Dedifferentiated amniotic fluid mesenchymal stem cell (primary cell): ENCODE results near the gene EFL1.

Experiments
- DNase-seq: peaks from one replicate; pipeline ENCODE4 v3.0.0-alpha.2; 2016; ENCODE audit errors: extremely low spot score

The EFL1 gene

GRCh38 chr15:82124331-82125263, 137.9 kb downstream of the EFL1 start:
- DNase-seq: no peak

DNA sequence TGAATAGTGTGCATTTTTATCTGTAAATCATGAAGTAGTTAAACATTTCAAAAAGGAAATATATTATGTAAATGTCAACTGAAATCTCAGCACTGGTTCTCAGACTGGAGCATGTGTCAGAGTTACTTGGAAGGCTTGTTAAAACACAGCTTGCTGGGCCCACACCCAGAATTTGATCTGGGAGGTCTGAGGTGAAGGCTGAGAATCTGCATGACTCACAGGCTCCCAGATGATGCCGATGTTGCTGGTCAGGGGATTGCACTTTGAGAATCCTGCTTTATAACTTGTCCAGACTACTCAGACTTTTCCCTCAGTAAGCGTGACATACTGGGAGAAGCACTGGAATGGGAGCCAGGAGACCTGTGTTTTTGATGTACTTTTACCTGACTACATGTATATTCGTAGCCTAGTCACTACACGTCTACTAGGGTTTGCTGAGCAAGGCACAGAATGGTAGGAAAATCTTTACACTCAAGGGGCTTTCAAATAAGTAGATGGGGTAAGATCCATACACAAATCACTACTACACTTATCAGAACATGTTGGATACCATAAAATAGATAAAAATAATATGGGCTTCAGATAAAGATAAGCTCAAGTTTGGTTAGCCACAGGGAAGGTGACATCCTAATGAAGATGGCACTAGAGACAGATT, 139.7 kb downstream of the EFL1 start:
- peak; percentile 95 for DNase-seq

GRCh38 chr15:82118040-82118439, 144.5 kb downstream of the EFL1 start:
- DNase-seq: no peak

GRCh38 chr15:82117296-82117695, 145.2 kb downstream of the EFL1 start:
- no peak for DNase-seq

- DNase-seq: no peak
Observed at GRCh38 chr15:82114660-82115059, 147.9 kb downstream of the EFL1 start.

DNA sequence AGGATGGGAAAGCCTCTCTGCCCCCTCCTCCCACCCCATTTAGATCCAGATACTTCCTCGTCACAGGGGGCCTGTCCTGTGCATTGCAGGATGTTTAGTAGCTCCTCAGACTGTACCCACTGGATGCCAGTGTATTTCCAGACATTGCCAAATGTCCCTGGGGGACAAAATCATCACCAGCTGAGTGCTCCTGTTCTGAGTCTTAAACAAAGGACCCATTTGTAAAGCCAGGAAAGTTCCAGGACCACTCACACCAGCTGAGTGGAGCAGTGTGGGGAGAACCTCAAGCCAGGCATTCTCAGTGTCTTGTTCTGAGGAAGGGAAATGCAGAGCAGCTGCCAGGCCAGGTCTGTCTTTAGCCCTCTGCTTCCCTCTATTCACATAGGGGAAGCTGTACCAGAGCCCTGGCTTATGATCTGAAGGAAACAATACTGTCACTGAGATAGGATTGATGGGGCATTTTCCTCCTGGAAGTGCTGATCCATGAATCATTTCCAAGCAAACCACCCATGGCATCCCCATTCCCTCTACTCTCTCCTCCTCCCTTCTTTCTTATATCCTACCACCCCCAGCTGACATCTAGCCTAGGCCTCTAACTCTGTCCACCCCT, 149.3 kb downstream of the EFL1 start:
- no peak for DNase-seq

GRCh38 chr15:82111918-82112317, 150.6 kb downstream of the EFL1 start:
- DNase-seq: peak; percentile 37

- no peak for DNase-seq
Observed at GRCh38 chr15:82110144-82110543, 152.4 kb downstream of the EFL1 start.

- DNase-seq: no peak
Observed at GRCh38 chr15:82108489-82109078, 153.9 kb downstream of the EFL1 start.

DNA sequence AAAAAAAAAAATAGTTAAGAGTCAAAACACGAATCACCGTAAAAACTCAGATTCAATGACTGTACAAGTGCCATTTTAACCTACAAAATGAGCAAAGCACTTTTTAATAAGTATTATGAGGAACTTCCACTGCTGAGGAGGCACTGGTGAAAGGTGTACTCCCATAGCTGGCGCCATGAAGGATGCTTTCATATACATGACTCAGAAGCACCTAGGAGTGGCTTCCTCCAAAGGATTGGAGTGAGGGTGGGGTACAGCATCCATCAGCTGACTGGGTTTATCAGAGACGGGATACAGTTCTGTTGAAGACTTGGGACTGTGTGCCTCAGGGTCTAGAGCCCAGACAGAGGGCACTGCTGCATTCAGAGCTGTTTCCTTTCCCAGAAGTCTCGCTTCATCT, 155.9 kb downstream of the EFL1 start:
- no peak for DNase-seq

- no peak for DNase-seq
Observed at GRCh38 chr15:82105451-82106215, 156.9 kb downstream of the EFL1 start.

DNA sequence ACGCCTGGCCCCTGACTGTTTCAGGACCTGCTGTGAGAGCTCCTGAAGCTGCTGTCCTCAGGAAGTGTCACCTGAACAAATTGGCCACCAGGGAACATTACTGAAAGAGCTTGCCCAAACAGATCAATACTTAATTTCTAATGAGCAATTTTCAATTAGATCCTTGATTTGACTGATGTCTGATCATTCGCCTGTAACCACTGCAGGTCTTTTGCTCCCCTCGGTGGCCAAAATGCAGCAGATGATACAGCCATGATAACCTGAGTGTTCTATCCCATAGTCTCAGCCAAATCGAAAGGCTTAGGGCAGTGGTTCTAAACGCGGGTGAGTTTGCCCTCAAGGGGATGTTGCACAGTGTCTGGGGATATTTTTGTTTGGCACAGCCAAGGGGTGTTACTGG, 159.1 kb downstream of the EFL1 start:
- DNase-seq: no peak

- peak; percentile 68 for DNase-seq
Observed at GRCh38 chr15:82100111-82100929, 162.2 kb downstream of the EFL1 start.

DNA sequence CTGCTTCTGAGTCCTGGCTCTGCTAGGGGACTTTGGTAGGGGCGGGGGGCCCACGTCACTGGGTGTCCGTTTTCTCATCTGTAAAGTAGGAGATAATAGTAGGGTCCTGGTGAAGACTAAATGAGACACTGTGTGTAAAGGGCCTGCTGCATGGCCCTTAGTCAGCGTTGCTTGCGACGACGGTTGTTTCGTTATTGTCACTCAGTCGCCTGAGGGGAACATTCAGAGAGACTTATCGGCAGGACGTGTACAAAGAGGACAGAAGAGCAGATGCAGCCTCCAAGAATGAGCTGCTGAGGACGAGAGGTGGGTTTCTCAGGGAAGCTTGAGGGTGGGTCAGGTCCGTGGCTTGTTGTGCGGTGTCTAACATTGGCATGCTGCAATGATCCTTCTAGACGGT, 163.9 kb downstream of the EFL1 start:
- DNase-seq: no peak

GRCh38 chr15:82095803-82096202, 166.7 kb downstream of the EFL1 start:
- no peak for DNase-seq

GRCh38 chr15:82093774-82094211, 168.7 kb downstream of the EFL1 start:
- peak; percentile 90 for DNase-seq

DNA sequence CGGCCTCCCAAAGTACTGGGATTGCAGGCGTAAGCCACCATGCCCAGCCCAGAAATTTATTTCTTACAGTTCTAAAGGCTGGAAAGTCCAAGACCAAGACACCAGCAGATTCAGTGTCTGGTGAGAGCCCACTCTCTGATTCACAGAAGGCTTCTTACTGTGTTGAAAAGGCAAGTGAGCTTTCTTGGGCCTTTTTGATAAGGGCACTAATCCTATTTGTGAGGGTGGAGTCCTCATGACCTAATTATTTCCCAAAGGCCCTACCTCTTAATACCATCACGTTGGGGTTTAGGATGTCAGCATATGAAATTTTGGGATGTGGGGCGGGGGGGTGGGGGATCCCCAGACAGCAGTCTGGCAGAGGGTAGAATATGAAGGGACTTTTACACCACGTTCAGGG, 169.2 kb downstream of the EFL1 start:
- DNase-seq: no peak

DNA sequence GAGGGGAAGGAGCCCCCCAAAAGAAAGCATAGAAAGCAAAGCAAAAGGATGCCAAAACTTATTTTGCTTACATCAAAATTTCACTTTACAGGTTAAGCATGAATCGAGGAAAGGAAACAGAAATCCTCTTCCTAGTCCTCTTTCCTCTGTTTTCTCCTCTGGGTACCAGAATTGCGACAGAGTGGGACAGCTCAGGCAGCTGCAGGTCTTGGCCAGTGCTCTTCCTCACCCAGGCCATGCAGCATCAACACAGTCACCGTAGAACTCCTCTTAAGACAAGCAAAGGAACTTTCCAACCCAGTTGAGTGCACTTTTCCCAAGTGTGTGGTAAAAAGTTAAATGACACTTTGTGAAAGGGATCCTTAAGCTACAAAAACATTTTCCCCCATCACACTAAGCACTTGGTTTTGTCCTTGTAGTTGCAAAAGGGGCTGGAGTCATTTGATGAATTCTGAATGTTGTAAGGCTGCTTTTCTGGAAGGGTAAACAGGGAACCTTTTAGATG, 170.8 kb downstream of the EFL1 start:
- no peak for DNase-seq

DNA sequence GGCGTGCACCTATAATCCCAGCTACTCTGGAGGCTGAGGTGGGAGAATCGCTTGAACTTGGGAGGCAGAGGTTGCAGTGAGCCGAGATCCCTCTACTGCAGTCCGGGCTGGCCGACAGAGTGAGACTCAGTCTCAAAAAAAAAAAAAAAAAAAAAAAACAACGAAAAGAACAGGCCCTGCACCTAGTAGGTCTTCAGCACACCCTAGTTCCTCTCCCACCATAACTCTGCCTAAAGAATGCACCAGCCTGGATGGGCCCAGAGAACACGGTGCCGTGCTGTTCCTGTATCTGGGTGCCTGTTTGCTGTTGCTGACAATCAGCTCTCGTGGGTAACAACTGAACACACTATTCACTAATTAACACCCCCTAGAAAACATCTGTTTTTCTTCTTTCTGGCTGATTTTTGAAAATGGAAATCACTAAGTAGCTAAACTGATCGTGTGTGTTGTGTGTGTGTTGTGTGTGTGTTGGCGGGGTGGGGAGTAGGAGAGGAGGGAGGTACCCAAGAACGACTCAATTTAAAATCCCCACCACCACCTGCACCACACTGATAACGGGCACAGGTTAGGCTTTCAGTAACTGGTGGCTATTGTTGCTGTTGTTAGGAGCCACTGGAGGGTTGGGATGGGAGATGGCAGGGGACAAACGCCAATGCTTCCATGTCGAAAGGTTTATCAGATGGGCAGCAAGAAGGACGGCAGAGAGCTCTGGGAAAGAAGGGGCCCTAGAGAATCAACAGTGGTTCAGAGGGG, 176.1 kb downstream of the EFL1 start:
- no peak for DNase-seq
